Fibroblast of pulmonary artery (primary cell): Measurements from ENCODE around the gene SYVN1.
A peak's percentile ranks its signal among the peaks of the same experiment; 100 is the strongest.
"Not testable (repeated sequence)": the region's sequence is repeated elsewhere in the genome, so short reads cannot be mapped to it uniquely, and the experiment has no call there.

Source experiments
- DNase-seq: peaks from one replicate; pipeline ENCODE4 v3.0.0-alpha.2; 2010; ENCODE audit warnings: low read depth
- H3K4me3 ChIP-seq: replicated peaks from 2 replicates; pipeline ENCODE4 v1.5.1; 2011; ENCODE audit warnings: low read depth, mild to moderate bottlenecking, control low read depth, low read length, moderate library complexity
- TF ChIP-seq, protein P1 (sequence below): IDR thresholded peaks from 2 replicates; pipeline ENCODE4 v1.5.1; 2011; ENCODE audit warnings: mild to moderate bottlenecking, control low read depth, low read length, inconsistent platforms; ENCODE audit errors: missing control alignments

SYVN1 gene

GRCh38 chr11:65134240-65134951, at the start of gene SYVN1:
Gene SYVN1, minus strand, starts transcription at chr11:65134519. Its CDS starts 918 bp downstream, at chr11:65133601.
- TF ChIP-seq, protein P1, sequence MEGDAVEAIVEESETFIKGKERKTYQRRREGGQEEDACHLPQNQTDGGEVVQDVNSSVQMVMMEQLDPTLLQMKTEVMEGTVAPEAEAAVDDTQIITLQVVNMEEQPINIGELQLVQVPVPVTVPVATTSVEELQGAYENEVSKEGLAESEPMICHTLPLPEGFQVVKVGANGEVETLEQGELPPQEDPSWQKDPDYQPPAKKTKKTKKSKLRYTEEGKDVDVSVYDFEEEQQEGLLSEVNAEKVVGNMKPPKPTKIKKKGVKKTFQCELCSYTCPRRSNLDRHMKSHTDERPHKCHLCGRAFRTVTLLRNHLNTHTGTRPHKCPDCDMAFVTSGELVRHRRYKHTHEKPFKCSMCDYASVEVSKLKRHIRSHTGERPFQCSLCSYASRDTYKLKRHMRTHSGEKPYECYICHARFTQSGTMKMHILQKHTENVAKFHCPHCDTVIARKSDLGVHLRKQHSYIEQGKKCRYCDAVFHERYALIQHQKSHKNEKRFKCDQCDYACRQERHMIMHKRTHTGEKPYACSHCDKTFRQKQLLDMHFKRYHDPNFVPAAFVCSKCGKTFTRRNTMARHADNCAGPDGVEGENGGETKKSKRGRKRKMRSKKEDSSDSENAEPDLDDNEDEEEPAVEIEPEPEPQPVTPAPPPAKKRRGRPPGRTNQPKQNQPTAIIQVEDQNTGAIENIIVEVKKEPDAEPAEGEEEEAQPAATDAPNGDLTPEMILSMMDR: no peak
- peak; percentile 86 for DNase-seq
- H3K4me3 ChIP-seq: peak within 1 kb of the TSS; percentile 94

GRCh38 chr11:65183201-65183891, 49.0 kb upstream of the SYVN1 start:
- peak overlapping the region; percentile 91 for H3K4me3 ChIP-seq
- no peak for DNase-seq
- TF ChIP-seq, protein P1: no peak

- DNase-seq: peak; percentile 20
- peak overlapping the region; percentile 91 for H3K4me3 ChIP-seq
- TF ChIP-seq, protein P1: no peak
These were observed 48.2 kb upstream of the SYVN1 start for GRCh38 chr11:65182258-65183170.

DNA sequence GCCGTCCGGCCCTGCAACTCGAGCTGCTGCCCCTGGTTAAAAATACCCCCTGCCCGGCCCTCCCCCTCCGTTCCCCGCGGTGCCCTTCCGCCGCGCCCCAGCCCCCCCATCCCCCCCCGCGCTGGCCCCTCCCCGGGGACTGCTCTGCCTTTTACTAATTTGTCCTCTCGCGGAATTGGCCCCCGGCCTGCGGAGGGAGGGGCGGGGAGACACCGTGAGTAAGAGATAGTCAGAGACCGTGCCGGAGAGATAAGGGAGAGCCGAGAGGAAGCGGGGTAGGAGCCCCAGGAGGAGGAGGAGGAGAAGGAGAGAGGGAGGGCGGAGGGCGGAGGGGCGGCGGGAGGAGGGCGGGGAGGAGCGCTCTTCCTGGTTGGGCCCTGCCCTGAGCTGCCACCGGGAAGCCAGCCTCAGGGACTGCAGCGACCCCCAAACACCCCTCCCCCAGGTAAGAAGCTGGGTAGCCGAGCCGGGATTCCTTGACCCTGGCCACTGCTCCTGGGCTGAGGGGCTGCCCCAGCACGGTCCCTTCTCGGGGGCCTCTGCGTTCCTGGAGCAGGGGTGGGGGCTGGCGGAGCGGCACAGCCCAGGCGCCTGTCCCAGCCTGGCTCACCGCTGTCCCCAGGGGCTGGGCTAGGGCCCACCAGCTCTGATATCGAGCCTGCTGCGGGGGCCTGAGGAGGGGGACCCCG, 47.4 kb upstream of the SYVN1 start, which contains the start of gene CAPN1:
TSS of gene CAPN1 (plus strand) at position 360 of the 689 bp plus-strand sequence. CDS start 774 bp downstream, outside the sequence.
- peak within 1 kb of the TSS; percentile 91 for H3K4me3 ChIP-seq
- TF ChIP-seq, protein P1: no peak
- DNase-seq: peak; percentile 92

DNA sequence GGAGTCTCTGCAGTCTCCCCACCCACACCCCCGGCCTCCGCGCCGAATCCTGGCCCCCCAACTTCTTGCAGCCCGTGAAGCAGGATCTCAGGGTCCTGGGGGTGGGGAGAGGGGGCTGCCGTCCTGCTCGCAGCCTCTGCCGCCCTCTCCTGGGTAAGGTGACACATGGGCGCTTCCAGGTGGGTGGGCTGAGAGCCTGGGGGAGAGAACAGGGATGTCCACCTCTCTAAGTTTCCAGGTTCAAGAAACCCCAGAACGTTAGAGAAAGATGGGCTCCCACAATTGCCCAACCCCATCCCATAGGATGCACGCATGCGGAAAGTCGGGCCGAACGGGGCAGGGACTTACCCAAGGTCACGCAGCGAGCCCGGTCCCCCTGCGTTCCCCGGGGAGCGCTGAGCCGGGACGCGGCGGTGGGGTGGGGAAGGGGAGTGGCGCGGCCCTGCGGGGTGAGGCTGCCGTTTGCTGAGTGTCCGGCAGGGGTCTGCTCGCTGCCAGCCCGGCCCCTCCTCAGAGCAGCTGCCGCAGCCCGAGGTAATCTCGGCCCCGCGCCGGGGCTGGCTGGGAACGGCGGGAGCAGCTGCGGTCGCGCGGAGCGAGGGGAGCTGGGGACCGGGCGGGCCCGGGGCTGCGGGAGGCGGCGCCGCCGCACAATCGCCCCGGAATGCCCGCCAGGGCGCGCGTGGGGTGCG, 46.7 kb upstream of the SYVN1 start:
- TF ChIP-seq, protein P1: peak; percentile 27
- peak; percentile 66 for DNase-seq
- H3K4me3 ChIP-seq: peak overlapping the region; percentile 91

- not testable (repeated sequence) for DNase-seq, H3K4me3 ChIP-seq
These were observed 40.3 kb upstream of the SYVN1 start for GRCh38 chr11:65174571-65175010.
